ENCODE data around the gene SRPK3. TPM values are rescaled to one million over a fixed set of nuclear protein-coding genes. Genes with fewer than 3 reads are reported as not detected.

SRPK3 gene
- polyA plus RNA-seq, 1 donor from 2014 or later = not detected

DNA sequence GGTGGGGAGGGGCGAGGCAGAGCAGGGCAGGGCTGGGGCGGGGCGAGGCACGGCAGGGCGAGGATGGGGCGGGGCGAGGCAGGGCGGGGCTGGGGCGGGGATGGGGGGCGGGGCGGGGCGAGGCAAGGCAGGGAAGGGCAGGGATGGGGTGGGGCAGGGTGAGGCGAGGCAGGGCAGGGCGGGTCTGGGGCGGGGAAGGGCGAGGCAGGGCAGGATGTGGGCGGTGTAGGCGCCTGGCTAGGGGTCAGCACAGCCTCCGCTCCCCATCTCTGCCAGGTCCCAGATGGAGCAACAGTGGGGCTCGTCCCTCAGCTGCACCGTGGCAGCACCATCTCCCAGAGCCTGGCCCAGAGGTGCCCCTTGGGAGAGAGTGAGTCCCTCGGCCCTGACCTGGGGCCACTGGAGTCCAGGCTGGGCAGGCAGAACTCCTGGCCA, 4.2 kb upstream of the SRPK3 start:
- Histone ChIP-seq H3K9ac (ENCODE audit: low read length) (no peak overlapping the region), H3K4me3 (ENCODE audit: low read length) (no peak overlapping the region), H3K4me2 (ENCODE audit: low read length) (no peak overlapping the region), H3K27ac (ENCODE audit: low read length) (no peak overlapping the region), H4K20me1 (ENCODE audit: insufficient read depth) (no peaks in the 10 kb centered on the region), H3K79me2 (replicated peaks; ENCODE audit: insufficient read depth, low read length) (no peaks in the 10 kb centered on the region), H2AFZ (ENCODE audit: low read depth, low read length) (no peak overlapping the region), H3K9me3 (ENCODE audit: low read length) (no peaks in the 10 kb centered on the region), H3F3A (ENCODE audit: insufficient read depth, low read length, poor library complexity, severe bottlenecking) (no peaks in the 10 kb centered on the region), H3K9me2 (ENCODE audit: insufficient read depth, low read length) (no peaks in the 10 kb centered on the region), H3K36me3 (ENCODE audit: insufficient read depth, low read length) (no peaks in the 10 kb centered on the region), H3K27me3 (ENCODE audit: insufficient read depth, low read depth, low read length) (no peaks in the 10 kb centered on the region)
- no peak for TF ChIP-seq SMC3 (conservative IDR thresholded peaks at IDR 0.05; ENCODE audit: poor library complexity)
- TF ChIP-seq TAF1 (IDR thresholded peaks at IDR 0.05; ENCODE audit: low read depth) = no peak
- no peak for TF ChIP-seq POLR2AphosphoS5 (IDR thresholded peaks at IDR 0.05)
- TF ChIP-seq EP300 (conservative IDR thresholded peaks at IDR 0.05; ENCODE audit: poor library complexity, severe bottlenecking) = no peak
- TF ChIP-seq RAD21 (conservative IDR thresholded peaks at IDR 0.05) = no peak
- no peak for TF ChIP-seq REST (IDR thresholded peaks at IDR 0.05; ENCODE audit: borderline replicate concordance)
- no peak for TF ChIP-seq CTCF (IDR thresholded peaks at IDR 0.05; ENCODE audit: poor library complexity, severe bottlenecking)
- no peak for TF ChIP-seq MXI1 (conservative IDR thresholded peaks at IDR 0.05; ENCODE audit: poor library complexity, severe bottlenecking)
- no peak for TF ChIP-seq EZH2 (IDR thresholded peaks at IDR 0.05; ENCODE audit: borderline replicate concordance, insufficient read depth, low read length, poor library complexity, severe bottlenecking)

GRCh38 chrX:153777261-153778090, 3.4 kb upstream of the SRPK3 start:
- no peaks in the 10 kb centered on the region for H4K20me1 ChIP-seq (ENCODE audit: insufficient read depth)
- no peaks in the 10 kb centered on the region for H3K9me3 ChIP-seq (ENCODE audit: low read length)
- no peaks in the 10 kb centered on the region for H3K36me3 ChIP-seq (ENCODE audit: insufficient read depth, low read length)
- H3K9me2 ChIP-seq (ENCODE audit: insufficient read depth, low read length) = no peaks in the 10 kb centered on the region
- no peak overlapping the region for H3K9ac ChIP-seq (ENCODE audit: low read length)
- H3K4me3 ChIP-seq (ENCODE audit: low read length) = no peak overlapping the region
- H3K27ac ChIP-seq (ENCODE audit: low read length) = no peak overlapping the region
- no peak overlapping the region for H3K4me2 ChIP-seq (ENCODE audit: low read length)
- no peak overlapping the region for H2AFZ ChIP-seq (ENCODE audit: low read depth, low read length)
- no peaks in the 10 kb centered on the region for H3K79me2 ChIP-seq (replicated peaks; ENCODE audit: insufficient read depth, low read length)
- no peaks in the 10 kb centered on the region for H3F3A ChIP-seq (ENCODE audit: insufficient read depth, low read length, poor library complexity, severe bottlenecking)
- TF ChIP-seq RAD21 (conservative IDR thresholded peaks at IDR 0.05) (no peak), POLR2AphosphoS5 (IDR thresholded peaks at IDR 0.05) (no peak), EZH2 (IDR thresholded peaks at IDR 0.05; ENCODE audit: borderline replicate concordance, insufficient read depth, low read length, poor library complexity, severe bottlenecking) (no peak), CTCF (IDR thresholded peaks at IDR 0.05; ENCODE audit: poor library complexity, severe bottlenecking) (no peak), REST (IDR thresholded peaks at IDR 0.05; ENCODE audit: borderline replicate concordance) (no peak), TAF1 (IDR thresholded peaks at IDR 0.05; ENCODE audit: low read depth) (no peak)
- no peaks in the 10 kb centered on the region for H3K27me3 ChIP-seq (ENCODE audit: insufficient read depth, low read depth, low read length)
